Lower lobe of right lung (tissue), 2 donors: Measurements from ENCODE around the gene HNMT. TPM values are rescaled to one million over a fixed set of nuclear protein-coding genes. Genes with fewer than 3 reads are reported as not detected.
"Not testable (repeated sequence)": the region's sequence is repeated elsewhere in the genome, so short reads cannot be mapped to it uniquely, and the experiment has no call there.

Source experiments
- ATAC-seq, 2 donors: fragments of 200-7000 bp; cut with Tn5 transposase; one replicate each; pipeline ENCODE4 v1.9.1; 2020 to 2022; ENCODE audit warnings: mild to moderate bottlenecking in 2 of 2, moderate library complexity in 2 of 2
- DNase-seq: peaks from one replicate; pipeline ENCODE4 v3.0.0-alpha.2; 2020
- H3K27ac ChIP-seq: fragments of 200-600 bp; one replicate; pipeline ENCODE4 v1.8.0; 2022
- H3K27me3 ChIP-seq: fragments of 200-600 bp; one replicate; pipeline ENCODE4 v1.8.0; 2022; ENCODE audit warnings: low read depth
- H3K36me3 ChIP-seq: fragments of 200-600 bp; one replicate; pipeline ENCODE4 v1.8.0; 2022; ENCODE audit warnings: mild to moderate bottlenecking
- H3K4me1 ChIP-seq: fragments of 200-600 bp; one replicate; pipeline ENCODE4 v1.8.0; 2022
- H3K4me3 ChIP-seq: fragments of 200-600 bp; one replicate; pipeline ENCODE4 v1.8.0; 2022; ENCODE audit warnings: mild to moderate bottlenecking
- H3K9me3 ChIP-seq: fragments of 200-600 bp; one replicate; pipeline ENCODE4 v1.8.0; 2022
- intact Hi-C: fragments of 100-400 bp; cut with DNase I; formaldehyde crosslinking; loops from one replicate; pipeline ENCODE4 v1.11.0; 2022
- total RNA-seq: library from RNA; stranded (reverse); fragmentation: NEBNext Ultra II Directional; extraction: Animal tissue kit (Norgen Biotek cat#: 25700); gene quantifications from one replicate; pipeline ENCODE4 v1.2.1, GENCODE V29; 2021
- TF ChIP-seq, protein P1 (sequence below): fragments of 200-600 bp; IDR thresholded peaks from one replicate; pipeline ENCODE4 v1.8.0; 2022; ENCODE audit warnings: antibody characterized with exemption, mild to moderate bottlenecking
- donor health status: DM: no; HTN: yes; CAD: no; lungs with severe emphysema.

Gene HNMT
- total RNA-seq, 1 donor from 2014 or later, result 99.3 TPM

DNA sequence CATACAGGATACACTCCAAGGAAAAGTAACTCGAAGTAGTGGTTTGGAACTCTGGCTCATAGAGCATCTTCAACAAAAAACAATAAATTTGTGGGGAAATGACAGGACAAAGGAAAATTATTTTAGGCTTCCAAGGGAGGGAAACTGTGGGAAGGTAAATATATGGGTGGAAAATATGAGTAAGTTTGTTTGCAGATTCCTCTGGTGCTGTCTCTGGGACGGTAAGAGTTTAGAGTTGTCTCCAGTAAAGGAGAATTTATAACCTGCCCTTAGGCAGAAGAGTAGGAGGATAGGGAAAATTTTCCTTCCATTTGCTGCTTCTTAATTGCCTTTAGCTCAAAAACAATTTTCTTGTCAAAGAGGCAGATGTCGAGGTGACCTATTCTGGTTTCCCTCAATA, 19.3 kb downstream of the HNMT start:
- H3K4me3 ChIP-seq, result no peak overlapping the region
- H3K27me3 ChIP-seq, result no peaks in the 10 kb centered on the region
- no peaks in the 10 kb centered on the region for H3K9me3 ChIP-seq
- ATAC-seq, result no peak
- H3K4me1 ChIP-seq, result peaks cover 9% of the 10 kb centered on the region
- TF ChIP-seq, protein P1, sequence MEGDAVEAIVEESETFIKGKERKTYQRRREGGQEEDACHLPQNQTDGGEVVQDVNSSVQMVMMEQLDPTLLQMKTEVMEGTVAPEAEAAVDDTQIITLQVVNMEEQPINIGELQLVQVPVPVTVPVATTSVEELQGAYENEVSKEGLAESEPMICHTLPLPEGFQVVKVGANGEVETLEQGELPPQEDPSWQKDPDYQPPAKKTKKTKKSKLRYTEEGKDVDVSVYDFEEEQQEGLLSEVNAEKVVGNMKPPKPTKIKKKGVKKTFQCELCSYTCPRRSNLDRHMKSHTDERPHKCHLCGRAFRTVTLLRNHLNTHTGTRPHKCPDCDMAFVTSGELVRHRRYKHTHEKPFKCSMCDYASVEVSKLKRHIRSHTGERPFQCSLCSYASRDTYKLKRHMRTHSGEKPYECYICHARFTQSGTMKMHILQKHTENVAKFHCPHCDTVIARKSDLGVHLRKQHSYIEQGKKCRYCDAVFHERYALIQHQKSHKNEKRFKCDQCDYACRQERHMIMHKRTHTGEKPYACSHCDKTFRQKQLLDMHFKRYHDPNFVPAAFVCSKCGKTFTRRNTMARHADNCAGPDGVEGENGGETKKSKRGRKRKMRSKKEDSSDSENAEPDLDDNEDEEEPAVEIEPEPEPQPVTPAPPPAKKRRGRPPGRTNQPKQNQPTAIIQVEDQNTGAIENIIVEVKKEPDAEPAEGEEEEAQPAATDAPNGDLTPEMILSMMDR, result no peak
- H3K27ac ChIP-seq, result no peak overlapping the region
- no peak for DNase-seq
- H3K36me3 ChIP-seq, result no peaks in the 10 kb centered on the region
- intact Hi-C loops, result no loop called here

DNA sequence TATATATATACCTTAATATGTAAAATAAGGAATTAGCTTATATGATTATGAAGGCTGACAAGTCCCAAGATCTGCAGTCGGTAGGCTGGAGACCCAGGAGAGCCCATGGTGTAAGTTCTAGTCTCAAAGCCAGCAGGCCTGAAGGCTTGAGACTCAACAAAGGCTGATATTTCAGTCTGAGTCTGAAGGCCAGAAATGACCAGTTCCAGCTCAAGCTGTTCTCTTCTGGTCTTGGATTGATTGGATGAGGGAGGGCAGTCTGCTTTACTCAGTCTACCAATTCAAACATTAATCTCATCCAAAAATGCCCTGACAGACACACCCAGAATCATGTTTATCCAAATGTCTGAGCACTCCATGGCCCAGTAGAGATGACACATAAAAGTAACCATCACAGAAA, 22.0 kb downstream of the HNMT start:
- intact Hi-C loops, result no loop called here

DNA sequence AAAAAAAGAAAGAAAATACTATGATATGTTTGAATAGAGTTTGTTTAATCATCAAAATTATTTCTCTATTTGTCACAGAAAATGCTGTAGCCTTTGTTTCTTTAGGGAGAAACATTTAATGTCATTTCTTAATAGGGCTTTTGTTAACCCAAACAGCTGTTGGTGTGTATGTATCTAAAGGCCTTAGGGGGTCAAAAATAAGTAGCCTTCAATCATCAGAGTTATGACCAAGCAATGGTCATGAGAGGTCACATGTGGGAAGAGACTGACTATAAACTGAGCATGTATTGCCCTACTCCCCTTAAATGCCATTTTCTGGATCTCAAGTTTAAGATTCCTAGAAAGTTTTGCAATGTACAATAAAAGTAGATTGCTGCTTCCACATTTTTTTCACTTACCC, 22.7 kb downstream of the HNMT start:
- H3K36me3 ChIP-seq, result peaks cover 7% of the 10 kb centered on the region
- H3K4me3 ChIP-seq, result no peak overlapping the region
- no peaks in the 10 kb centered on the region for H3K9me3 ChIP-seq
- no peaks in the 10 kb centered on the region for H3K27me3 ChIP-seq
- TF ChIP-seq, protein P1, result no peak
- no peaks in the 10 kb centered on the region for H3K4me1 ChIP-seq
- no peak for DNase-seq
- H3K27ac ChIP-seq, result no peak overlapping the region
- intact Hi-C loops, result no loop called here
- no peak for ATAC-seq

More for the DNA sequence above, 22.0 kb downstream of the HNMT start:
- Histone ChIP-seq H3K4me1 (no peaks in the 10 kb centered on the region), H3K27me3 (no peaks in the 10 kb centered on the region), H3K9me3 (no peaks in the 10 kb centered on the region), H3K27ac (no peak overlapping the region), H3K4me3 (no peak overlapping the region), H3K36me3 (peaks cover 7% of the 10 kb centered on the region)
- DNase-seq (no peak), ATAC-seq (no peak)
- TF ChIP-seq, protein P1, result no peak

DNA sequence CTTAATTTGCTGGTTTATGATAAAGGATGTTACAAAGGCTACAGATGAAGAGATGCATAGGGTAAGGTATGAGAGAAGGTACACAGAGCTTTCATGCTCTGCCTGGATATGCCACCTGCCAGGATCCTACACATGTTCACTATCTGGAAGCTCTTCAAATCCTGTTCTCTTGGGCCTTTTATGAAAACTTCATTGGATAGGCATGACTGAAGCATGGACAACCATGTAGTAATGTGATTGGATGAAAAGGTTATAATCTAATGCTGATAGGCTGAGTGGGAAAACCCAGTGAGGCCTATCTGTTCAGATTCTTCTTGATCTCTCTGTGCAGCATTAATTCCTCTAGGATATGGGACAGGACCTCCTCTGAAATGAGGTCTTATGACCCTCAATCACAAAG, 26.8 kb downstream of the HNMT start:
- no peak overlapping the region for H3K27ac ChIP-seq
- no peaks in the 10 kb centered on the region for H3K9me3 ChIP-seq
- no peaks in the 10 kb centered on the region for H3K27me3 ChIP-seq
- no peak for ATAC-seq
- intact Hi-C loops, result no loop called here
- H3K4me3 ChIP-seq, result no peak overlapping the region
- H3K4me1 ChIP-seq, result no peaks in the 10 kb centered on the region
- DNase-seq, result no peak
- H3K36me3 ChIP-seq, result peaks cover 7% of the 10 kb centered on the region
- TF ChIP-seq, protein P1, result no peak

DNA sequence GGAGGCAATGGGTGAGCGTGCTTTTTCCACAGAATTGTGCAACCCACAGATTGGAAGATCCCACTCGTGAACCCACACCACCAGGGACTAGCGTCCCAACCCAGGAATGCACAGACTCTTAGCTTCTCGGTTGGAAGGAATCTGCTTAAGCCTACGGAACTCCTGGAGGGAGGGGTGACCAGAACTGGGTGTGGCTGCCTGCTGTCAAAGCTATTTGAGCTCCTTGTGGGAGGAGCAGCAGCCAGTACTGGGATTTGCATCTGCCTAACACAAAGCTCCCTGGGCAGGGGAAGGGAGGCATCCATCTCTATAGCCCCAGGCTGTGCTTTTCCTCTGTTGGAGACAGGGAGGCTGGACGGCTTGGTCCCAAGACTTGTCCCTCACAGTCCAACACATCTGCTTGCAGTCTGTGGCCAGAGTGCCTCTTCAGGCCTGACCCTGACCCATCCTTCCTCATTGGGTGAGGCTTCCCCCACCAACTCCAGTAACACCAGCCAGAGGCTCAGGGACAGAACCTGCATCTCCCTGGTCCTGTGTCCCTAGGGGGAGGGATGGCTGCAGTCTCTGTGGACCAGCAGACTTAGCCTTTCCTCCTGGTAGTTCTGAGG, 27.9 kb downstream of the HNMT start:
- Histone ChIP-seq H3K4me1 (no peaks in the 10 kb centered on the region), H3K27ac (no peak overlapping the region), H3K36me3 (peaks cover 7% of the 10 kb centered on the region), H3K9me3 (no peaks in the 10 kb centered on the region), H3K27me3 (no peaks in the 10 kb centered on the region), H3K4me3 (no peak overlapping the region)
- ATAC-seq, result no peak
- TF ChIP-seq, protein P1, result no peak
- DNase-seq, result no peak
- intact Hi-C loops, result no loop called here

DNA sequence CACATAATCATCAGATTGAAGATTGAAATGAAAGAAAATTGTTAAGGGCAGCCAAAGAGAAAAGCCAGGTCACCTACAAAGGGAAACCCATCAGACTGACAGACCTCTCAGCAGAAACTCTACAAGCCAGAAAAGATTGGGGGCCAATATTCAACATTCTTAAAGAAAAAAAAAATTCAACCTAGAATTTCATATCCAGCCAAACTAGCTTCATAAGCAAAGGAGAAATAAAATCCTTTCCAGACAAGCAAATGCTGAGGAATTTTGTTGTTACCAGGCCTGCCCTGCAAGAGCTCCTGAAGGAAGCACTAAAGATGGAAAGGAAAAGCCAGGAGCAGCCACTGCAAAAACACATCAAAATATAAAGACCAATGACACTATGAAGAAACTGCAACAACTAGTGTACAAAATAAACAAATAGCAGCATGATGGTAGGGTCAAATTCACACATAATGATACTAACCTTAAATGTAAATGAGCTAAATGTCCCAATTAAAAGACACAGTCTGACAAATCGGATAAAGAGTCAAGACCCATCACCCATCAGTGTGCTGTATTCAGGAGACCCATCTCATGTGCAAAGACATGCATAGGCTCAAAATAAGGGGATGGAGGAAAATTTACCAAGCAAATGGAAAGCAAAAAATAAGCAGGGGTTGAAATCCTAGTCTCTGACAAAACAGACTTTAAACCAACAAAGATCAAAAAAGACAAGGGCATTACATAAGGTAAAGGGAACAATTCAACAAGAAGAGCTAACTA, 29.6 kb downstream of the HNMT start:
- ATAC-seq, DNase-seq, H3K36me3 ChIP-seq, H3K4me1 ChIP-seq, H3K27ac ChIP-seq, intact Hi-C loops, H3K4me3 ChIP-seq, H3K27me3 ChIP-seq, H3K9me3 ChIP-seq: not testable (repeated sequence)

DNA sequence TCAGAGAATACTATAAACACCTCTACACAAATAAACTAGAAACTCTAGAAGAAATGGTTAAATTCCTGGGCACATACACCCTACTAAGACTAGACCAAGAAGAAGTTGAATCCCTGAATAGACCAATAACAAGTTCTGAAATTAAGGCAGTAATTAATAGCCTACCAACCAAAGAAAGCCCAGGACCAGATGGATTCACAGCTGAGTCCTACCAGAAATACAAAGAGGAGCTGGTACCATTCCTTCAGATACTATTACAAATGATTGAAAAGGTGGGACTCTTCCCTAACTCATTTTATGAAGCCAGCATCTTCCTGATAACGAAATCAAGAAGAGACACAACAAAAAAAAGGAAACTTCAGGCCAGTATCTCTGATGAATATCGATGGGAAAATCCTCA, 31.1 kb downstream of the HNMT start:
- not testable (repeated sequence) for ATAC-seq

DNA sequence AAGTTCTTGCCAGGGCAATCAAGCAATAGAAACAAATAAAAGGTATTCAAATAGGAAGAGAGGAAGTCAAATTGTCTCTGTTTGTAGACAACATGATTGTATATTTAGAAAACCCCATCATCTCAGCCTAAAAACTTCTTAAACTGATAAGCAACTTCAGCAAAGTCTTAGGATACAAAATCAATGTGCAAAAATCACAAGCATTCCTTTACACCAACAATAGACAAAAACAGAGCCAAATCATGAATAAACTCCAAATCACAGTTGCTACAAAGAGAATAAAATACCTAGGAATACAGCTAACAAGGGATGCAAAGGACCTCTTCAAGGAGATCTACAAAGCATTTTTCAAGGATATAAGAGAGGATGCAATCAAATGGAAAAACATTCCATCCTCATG, 31.9 kb downstream of the HNMT start:
- H3K9me3 ChIP-seq, DNase-seq, H3K36me3 ChIP-seq, H3K27me3 ChIP-seq, intact Hi-C loops, H3K4me1 ChIP-seq, H3K4me3 ChIP-seq, ATAC-seq, H3K27ac ChIP-seq: not testable (repeated sequence)

More for the DNA sequence above, 31.1 kb downstream of the HNMT start:
- H3K4me3 ChIP-seq, H3K27me3 ChIP-seq, H3K27ac ChIP-seq, intact Hi-C loops, DNase-seq, H3K36me3 ChIP-seq, H3K4me1 ChIP-seq, H3K9me3 ChIP-seq: not testable (repeated sequence)
